HG02571 (cell line): ENCODE data around the gene DEDD.
A peak's percentile ranks its signal among the peaks of the same experiment; 100 is the strongest.

ENCODE experiments used
- ATAC-seq: cut with Tn5 transposase; IDR thresholded peaks from one replicate; pipeline ENCODE4 v1.9.1; 2021; ENCODE audit warnings: mild to moderate bottlenecking, moderate library complexity; ENCODE audit not compliant: unreplicated experiment

Gene DEDD, protein sequence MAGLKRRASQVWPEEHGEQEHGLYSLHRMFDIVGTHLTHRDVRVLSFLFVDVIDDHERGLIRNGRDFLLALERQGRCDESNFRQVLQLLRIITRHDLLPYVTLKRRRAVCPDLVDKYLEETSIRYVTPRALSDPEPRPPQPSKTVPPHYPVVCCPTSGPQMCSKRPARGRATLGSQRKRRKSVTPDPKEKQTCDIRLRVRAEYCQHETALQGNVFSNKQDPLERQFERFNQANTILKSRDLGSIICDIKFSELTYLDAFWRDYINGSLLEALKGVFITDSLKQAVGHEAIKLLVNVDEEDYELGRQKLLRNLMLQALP

DNA sequence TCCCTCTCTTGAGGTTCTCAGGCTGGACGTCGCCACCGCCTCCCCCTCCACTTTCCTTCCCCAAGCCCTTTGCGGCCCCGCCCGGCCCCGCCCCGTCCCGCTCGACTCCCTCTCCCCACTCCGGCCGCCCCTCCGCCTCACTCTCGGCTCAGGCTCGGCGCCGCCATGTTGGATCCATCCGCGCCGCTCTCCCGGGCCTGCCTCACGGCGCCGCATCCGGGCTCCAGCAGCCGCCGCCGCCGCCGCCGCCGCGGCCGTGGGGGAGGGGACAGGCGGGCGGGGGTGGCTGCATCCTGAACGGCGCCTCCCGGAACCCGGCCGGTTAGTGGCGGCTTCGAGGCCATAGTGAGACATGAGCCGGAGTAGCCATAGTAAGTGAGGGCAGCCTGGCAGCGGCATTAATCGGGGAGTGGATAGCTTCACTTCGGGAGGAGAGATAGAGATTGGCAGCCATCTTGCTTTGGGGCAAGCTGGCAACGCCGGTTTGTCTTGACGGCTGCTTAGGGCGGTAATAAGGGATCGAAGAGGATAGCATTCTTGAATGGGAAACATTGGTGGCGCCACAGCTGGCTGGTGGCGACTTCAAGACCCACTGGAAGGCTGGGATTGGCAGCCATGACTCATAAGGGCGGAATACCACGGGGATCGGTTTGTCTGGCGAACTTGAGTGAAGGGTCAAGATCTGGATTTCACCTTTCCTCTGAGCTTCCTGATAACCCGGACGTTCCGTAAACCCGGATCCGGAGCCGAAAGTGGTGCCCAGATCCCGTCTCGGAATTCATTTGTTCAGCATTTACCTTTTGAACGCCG is at the start of gene DEDD:
Gene DEDD, minus strand, starts transcription at position 258 of the 810 bp plus-strand sequence. CDS start 8,205 bp downstream, outside the sequence.
- peak; percentile 93 for ATAC-seq

DNA sequence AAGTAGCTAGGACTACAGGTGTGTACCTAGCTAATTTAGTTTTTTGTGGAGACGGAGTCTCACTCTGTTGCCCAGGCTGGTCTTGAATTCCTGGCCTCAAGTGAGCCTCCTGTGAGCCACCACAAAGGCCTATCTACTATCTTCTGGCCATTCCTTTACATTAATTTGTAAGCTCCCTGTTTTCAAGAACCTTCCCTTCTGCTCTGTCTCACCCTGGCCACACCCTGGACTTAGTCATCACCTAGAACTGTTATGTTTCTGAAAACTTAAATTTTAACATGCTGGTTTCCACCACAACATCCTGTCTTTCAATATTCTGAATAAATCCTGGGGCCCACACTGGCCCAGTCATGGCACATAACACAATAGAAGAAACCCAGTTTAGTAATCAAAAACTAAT is 49.7 kb upstream of the DEDD start:
- no peak for ATAC-seq

DNA sequence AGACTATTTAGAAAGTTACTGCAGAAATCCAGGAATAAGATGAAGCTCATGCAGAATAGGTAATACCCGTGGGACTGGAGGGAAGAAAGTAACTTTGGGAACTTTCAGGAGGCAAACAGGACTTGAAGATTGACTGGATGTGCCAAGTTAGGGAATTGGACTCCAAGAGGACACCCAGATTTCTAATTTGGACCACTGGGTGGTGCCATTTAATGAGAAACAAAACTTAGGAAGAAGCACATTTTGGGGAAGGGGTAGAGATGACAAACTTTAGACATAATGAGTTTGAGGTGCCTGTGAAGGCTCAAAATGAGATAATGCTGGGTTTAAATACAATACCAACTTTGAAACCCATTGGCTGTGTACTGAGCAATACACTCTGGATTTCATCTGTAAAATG is 48.2 kb upstream of the DEDD start:
- no peak for ATAC-seq

DNA sequence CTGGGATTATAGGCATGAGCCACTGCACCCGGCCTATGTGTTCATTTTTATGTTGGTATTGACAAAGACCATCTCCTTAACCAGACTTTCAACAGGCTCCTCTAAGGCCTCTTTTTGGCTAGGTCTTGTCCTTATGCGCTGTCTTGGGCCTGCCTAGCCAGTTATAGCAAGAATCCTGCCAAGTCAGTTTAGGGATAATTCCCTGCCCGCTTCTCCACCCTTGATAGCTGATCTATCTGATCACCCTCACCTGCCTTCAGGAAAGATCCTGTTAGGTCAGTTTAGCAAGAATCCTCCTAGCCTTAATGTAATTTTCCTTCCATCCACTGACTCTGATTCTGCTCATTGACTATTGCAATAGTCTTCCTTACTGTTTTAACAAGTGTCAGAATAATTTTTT is 47.2 kb upstream of the DEDD start:
- no peak for ATAC-seq

DNA sequence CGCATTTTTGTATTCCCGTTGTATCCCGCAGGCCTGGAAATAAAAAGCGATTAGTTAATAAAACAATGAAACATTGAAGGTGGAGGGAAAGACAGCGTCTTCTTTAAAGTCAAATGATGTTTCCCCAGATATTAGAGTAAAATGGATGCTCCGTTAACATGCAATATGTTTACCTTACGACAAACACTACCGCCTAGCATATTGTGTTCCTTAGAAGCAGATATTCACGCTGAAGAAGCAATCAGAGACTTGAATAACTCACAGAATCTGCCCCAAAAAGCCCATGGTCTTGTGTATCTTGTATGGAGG is 45.4 kb upstream of the DEDD start:
- ATAC-seq, result no peak

DNA sequence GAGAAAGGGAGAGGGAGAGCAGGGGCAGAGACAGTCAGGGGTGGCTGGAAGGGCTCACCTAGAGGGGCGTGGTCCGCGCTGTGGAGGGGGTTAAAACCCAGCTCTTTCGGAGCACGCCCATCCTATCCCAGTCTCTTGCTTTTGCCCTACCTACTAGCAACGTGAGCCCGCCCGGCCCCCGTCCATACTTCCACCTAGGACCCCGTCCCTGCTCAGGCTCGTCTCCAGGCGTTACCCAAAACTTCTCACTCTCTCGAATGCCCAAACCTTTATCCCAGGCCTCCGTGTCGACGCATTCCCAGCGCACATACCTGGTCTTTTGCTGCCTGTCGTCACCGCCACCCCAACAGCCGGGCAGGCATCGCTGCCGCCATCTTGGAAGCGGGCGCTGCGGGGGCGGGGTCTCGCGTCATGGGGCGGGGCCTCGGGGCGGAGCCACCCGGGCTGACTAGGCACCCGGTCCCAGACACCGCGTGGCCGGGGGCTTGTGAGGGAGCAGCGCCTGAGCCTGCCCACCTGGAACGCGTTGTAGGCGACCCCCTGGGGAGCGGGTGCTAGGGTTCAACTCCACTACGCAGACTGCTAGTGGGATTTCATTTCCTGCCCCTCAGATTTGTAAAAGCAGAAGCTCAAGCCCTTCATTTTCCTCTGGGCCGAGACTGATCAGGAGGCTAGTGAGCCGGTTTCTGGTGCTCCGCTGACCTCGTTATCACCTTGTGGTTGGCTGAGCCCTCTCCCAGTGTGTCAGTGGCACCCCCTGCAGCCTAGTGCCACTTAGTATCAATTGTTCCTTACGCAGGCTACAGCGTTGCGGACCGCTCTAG is 44.9 kb upstream of the DEDD start, which contains the start of gene B4GALT3:
Gene B4GALT3, minus strand, starts transcription at position 396 of the 824 bp plus-strand sequence. CDS start 1,447 bp downstream, outside the sequence.
- peak; percentile 87 for ATAC-seq

DNA sequence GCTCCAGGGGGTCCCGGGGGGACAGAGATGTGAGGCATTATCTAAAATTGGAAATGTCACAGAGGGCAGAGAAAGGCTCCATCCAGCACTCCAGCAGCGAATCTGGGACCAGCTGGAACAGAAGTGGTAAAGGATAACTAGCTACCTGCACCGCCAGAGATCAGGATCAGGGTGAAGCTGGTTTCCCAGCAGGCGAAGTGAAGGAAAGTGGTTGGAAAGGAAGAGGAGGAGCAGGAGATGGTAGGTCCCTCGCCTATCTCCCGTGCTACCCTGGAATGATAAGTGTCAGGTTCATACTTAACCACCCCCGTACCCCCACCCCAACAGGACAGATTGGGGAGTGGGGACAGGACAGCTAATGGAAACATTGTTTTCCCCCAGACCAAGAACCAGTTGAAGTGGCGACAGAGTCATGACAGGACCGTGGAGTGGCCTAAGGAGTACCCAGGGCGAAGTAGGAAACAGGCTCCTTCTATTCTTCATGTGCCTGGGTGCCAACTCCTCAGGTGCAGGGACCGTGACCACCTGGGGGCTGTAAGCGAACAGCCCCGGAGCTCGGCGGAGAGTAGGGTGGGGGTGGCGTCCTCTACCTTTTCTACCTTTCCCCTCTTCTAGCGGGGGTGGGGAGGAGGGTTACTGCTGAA is 44.1 kb upstream of the DEDD start:
- ATAC-seq, result no peak

DNA sequence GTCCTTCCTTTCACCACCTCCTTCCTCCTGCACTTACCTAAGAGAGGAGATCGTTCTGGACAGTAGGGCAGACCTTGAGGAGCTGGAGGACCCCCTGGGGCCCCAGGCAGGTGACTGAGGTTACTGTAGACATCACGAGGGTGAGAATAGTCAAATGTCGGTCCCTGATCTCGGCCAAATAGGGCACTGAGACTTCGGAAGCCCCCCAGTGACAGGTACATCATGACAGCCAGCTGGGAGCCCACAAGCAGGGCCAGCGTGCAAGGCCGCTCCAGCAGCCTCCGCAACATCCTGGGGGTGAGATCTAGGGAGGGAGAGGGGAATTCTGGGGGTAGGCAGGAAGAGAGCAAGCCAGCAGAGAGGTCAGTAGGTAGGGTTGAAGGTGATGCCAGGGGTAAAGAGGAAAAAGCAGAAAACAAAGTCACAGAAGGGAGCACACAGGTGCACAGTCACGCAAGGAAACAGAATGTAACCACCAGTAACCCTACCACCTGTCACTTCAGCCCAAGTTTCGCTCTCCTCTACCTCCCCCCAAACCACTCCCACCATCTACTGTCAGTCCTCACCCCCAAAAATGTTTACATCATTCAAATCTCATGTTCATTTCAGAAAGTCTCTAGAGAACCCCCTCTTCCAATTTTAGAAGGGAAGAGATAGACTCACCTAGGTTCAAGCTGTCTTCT is 43.4 kb upstream of the DEDD start:
- ATAC-seq, result no peak

DNA sequence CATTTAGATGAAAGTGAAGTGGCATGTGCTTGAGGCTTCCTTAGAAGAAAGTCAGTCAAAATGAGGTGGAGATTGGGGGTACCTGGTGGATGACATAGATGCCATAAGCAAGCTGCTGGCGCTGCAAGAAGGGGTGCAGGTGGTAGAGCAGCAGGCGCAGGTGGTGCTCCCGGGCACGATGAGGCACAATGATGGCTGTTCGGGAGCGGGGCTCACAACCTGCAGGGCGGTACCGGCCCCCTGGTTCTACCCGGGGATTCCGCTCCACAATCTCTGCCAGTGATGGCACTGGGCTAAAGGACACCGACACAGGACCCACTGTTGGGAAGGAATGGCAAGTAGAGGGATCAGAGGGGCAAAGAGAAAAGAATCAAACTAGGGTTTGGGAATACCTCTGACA is 42.4 kb upstream of the DEDD start:
- ATAC-seq, result no peak

DNA sequence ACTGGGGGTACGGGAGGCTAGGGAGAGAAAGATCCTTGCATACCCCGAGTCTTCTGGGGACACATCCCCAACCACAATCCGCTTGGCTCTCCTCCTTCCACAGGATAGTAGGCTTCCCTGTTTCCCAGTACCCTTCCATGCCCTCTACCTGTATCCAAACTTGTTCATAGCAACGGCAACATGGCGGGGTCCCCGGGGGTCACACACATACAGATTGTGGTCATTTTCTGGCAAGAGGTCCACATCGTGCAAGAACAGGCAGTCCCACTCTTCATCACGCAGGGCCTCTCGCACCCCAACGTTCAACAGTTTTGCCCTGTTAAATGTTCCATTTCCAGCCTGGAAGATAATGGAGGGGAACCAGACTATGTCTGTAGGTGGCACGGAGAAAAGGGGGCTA is 41.2 kb upstream of the DEDD start:
- ATAC-seq, result no peak

DNA sequence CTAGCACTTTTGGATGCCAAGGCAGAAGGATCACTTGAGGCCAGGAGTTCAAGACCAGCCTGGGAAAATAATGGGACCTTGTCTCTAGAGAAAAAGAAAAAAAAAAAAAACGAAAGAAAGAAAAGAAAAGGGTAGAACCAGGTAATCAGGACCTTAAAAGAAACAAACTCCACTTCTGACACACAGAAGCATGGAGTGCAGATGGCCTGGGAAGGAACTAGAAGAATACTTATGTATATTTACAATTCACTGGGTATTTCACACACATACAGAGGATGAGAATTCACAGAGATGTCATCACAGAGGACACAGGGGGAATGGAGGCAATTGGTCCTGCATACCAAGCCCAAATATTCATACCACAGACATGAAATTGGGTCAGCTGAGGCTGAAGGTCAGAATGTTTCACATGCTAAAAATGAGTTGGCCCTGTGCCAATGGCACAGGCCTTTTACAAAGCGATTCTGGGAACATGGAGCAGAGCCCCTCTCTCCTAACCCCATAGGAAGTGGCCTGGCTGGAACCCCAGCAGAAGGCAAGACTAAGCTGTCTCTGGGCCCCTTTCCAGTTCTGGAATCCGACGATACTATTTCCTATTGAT is 40.4 kb upstream of the DEDD start:
- ATAC-seq, result no peak

DNA sequence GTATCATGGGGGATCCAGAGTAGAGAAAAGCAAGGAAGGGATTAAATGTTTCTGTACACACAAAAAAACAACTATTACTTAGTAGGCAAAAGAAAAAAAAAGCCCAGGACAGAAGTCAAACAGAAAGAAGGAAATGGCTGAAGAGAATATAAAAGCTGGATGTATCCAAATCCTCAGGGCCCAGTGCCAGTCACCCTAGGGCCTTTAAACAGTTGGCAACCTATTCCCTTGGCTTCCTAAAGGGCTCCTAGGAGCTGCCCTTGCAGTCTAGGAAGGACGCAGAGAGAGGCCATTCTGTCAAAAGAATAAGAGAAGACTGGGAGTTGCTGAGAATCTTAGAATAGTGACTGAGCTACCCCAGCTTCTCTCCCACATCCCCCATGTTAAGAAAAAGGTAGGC is 39.9 kb upstream of the DEDD start:
- no peak for ATAC-seq

DNA sequence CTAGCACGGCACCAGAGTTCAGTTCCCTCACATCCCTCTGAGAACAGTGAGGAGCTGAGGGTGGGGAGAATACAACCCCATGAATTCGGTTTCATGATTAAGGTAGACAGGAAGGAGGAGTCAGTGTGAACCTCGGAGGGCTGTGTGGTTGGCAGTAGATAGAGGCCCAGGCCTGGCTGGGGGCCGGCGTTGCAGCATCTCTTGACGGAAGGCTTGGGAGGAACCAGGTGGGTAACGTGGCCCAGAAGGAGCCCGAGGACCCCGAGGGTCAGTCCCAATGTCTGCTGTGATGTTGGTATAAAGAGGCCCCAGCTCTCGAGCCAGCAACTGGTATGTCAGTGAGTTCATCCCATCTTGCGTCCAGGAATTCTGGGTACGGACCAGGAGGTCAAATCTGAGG is 39.2 kb upstream of the DEDD start:
- no peak for ATAC-seq

DNA sequence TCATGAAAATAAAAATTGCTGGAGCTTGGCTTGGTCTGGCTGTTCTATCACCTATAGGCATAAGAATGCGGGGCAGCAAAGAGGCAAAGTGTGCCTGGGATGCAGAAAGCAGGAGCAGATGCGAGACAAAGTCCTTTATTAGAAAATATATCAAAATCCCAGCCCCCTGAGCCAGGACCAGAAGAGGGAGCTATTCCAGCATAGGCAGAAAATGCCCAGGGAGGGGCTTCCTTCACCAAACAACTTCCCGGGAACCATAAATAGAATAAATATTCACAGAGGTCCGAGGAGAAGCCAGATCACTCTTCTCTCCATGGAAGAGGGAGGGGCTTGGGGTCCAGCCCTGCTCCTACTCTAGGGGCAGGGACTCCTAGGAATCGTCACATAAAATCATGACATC is 38.7 kb upstream of the DEDD start:
- no peak for ATAC-seq

DNA sequence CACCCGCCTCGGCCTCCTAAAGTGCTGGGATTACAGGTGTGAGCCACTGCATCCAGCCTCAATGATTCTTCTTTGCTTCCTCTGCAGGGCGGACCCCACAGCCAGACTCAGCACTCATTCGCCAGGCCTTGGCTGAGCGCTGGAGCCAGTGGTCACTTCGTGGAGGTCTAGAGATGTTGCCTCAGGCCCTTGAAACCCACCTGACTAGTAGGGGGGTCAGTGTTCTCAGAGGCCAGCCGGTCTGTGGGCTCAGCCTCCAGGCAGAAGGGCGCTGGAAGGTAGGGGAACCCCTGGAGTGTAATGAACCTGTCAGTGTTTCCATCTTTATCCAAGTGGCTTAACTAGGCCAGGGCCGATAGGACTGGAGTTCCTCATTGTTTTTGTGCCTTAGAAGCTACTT is 36.4 kb upstream of the DEDD start:
- ATAC-seq, result no peak

DNA sequence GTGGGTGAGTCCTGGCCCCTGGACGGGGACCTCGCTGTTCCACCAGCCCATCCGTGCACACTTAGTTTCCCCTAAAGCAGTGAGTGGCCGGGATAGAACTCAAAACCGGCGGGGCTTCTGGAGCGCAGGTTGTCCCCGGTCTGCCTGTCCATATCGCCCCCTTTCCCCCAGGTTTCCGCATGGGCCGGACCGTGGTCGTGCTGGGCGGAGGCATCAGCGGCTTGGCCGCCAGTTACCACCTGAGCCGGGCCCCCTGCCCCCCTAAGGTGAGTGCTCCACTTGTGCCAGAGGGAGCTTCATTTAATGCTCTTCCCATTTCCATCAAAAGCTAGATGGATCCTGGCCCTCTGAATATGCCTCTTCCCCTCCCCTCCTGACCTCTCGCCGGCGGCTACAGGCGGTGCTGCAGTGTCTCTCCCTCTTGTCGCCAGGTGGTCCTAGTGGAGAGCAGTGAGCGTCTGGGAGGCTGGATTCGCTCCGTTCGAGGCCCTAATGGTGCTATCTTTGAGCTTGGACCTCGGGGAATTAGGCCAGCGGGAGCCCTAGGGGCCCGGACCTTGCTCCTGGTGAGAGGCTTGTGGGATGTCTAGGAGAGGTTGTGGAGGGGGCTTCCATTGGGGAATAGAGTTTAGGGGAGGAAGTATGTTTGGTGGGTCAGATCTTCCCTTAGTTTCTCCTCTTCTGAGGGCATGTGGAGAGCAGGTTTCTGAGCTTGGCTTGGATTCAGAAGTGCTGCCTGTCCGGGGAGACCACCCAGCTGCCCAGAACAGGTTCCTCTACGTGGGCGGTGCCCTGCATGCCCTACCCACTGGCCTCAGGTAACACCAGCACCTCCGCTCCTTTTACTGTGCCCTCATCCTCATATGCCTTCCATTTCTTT is 34.4 kb upstream of the DEDD start:
- ATAC-seq, result peak; percentile 1

DNA sequence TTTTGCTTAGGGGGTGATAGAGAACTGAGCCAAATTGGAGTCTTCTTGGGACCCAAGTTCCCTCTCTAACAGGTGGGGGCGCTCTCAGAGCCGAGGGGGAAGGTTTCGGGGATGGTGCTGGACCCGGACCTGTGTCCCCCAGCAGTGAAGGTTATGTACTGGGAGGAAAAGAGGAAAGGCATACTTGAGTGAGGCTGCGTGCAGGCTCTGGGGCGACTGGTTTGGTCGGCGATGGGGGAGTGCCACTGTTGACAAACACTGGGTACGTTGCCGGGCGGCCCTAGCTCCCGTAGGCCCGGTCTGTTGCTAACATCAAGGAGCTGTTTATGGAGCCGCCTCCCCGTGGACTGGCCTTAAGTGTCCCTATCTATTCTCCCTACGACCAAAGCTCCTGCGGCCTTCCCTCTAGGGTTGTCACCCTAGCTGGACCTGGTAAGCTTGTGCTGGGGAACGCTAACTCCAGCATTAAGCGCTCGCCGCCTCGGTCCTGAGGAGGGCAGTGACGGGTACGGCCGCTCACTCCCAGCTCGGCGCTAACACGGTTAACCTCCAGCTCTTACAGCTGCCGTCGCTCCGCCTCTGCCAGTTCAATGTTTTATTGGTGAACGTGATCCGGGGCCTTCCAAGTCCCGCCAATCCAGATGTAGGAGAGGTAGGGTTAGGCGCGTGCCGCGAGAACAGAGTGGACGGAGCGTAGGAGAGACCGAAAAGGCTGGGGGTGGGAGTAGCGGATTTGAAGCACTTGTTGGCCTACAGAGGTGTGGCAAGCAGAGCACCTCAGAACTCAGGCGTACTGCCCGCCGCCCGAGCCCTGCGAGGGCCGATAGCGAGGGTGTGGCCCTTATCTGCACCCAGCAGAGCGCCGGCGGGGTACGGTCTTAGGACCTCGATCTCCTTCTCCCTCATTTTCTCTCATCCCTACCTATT is 33.5 kb upstream of the DEDD start, which contains the start of gene PPOX:
Gene PPOX, plus strand, starts transcription at position 685 of the 927 bp plus-strand sequence. CDS start 422 bp downstream, outside the sequence.
- ATAC-seq, result peak; percentile 91
